Tibial artery (tissue), 4 donors: ENCODE results near the gene SCAP.
"Not testable (repeated sequence)": the region's sequence is repeated elsewhere in the genome, so short reads cannot be mapped to it uniquely, and the experiment has no call there.

ENCODE experiments used
- DNase-seq, 2 donors: peaks; one replicate each; pipeline ENCODE4 v3.0.0-alpha.2; 2019
- H3K27ac ChIP-seq, 2 donors: fragments of 200-600 bp; sonication (generic) in 1 of 2; 1 replicate in 1 of 2; 2 replicates in 1 of 2; pipeline ENCODE4 v1.5.1; 2018 to 2019; ENCODE audit warnings: mild to moderate bottlenecking in 1 of 2
- H3K27me3 ChIP-seq, 2 donors: fragments of 200-600 bp; sonication (generic) in 1 of 2; one replicate each; pipeline versions ENCODE4 v1.5.1 to v1.6.0; 2016 to 2019
- H3K36me3 ChIP-seq, 3 donors: fragments of 200-600 bp; sonication (generic) in 2 of 3; one replicate each; pipeline ENCODE4 v1.5.1; 2016 to 2019; ENCODE audit warnings: mild to moderate bottlenecking in 2 of 3
- H3K4me1 ChIP-seq, 4 donors: fragments of 200-600 bp; sonication (generic) in 2 of 4; 1 replicate in 3 of 4; 2 replicates in 1 of 4; pipeline ENCODE4 v1.5.1; 2016 to 2019
- H3K4me3 ChIP-seq, 2 donors: fragments of 200-600 bp; sonication (generic) in 1 of 2; 1 replicate in 1 of 2; 2 replicates in 1 of 2; pipeline ENCODE4 v1.5.1; 2018 to 2019; ENCODE audit warnings: mild to moderate bottlenecking in 2 of 2
- H3K9me3 ChIP-seq, 3 donors: fragments of 200-600 bp; sonication (generic) in 1 of 3; one replicate each; pipeline ENCODE4 v1.5.1; 2016 to 2019
- CTCF ChIP-seq, 2 experiments: fragments of 200-600 bp in 1 of 2; fragments of 450-650 bp in 1 of 2; IDR thresholded peaks; one replicate each; pipeline ENCODE4 v1.5.1; 2017 to 2019; ENCODE audit warnings: antibody characterized with exemption in 2 of 2, mild to moderate bottlenecking in 1 of 2, moderate library complexity in 1 of 2
- intact Hi-C: fragments of 100-400 bp; cut with DNase I; formaldehyde crosslinking; loops from one replicate; pipeline ENCODE4 v1.15.0; 2023; ENCODE audit warnings: low total_unique reads

Gene SCAP

GRCh38 chr3:47370887-47371697, 104.6 kb downstream of the SCAP start:
- Histone ChIP-seq H3K27ac (no peak overlapping the region), H3K36me3 (no peaks in the 10 kb centered on the region), H3K4me3 (no peak overlapping the region), H3K27me3 (peaks cover 0 to 16% of the 10 kb centered on the region in 2 donors), H3K9me3 (no peaks in the 10 kb centered on the region), H3K4me1 (peaks cover 0 to 1% (median under 1%) of the 10 kb centered on the region in 4 donors)
- peak in 1 of 2 donors; percentile 21 for DNase-seq
- intact Hi-C loops = no loop called here
- TF ChIP-seq CTCF (IDR thresholded peaks at IDR 0.05) = peak in 1 of 2 experiments; percentile 33

- intact Hi-C loops, H3K4me3 ChIP-seq, H3K27ac ChIP-seq, H3K9me3 ChIP-seq, H3K36me3 ChIP-seq: not testable (repeated sequence)
- DNase-seq = peak in 1 of 2 donors; percentile 27
- Histone ChIP-seq H3K4me1 (peaks cover 0 to 11% (median 2%) of the 10 kb centered on the region in 4 donors), H3K27me3 (peaks cover 0 to 16% of the 10 kb centered on the region in 2 donors)
Observed at GRCh38 chr3:47370020-47370419, 105.7 kb downstream of the SCAP start.

- H3K36me3 ChIP-seq = no peaks in the 10 kb centered on the region
- peaks cover 0 to 16% of the 10 kb centered on the region in 2 donors for H3K27me3 ChIP-seq
- H3K4me1 ChIP-seq = peaks cover 0 to 11% (median 2%) of the 10 kb centered on the region in 4 donors
- H3K4me3 ChIP-seq = no peak overlapping the region
- intact Hi-C loops = no loop called here
- no peak for TF ChIP-seq CTCF (IDR thresholded peaks at IDR 0.05)
- peak in 1 of 2 donors; percentile 32 for DNase-seq
- no peak overlapping the region for H3K27ac ChIP-seq
- no peaks in the 10 kb centered on the region for H3K9me3 ChIP-seq
Observed at GRCh38 chr3:47367631-47368030, 108.1 kb downstream of the SCAP start.

- H3K4me3 ChIP-seq = no peak overlapping the region
- intact Hi-C loops = no loop called here
- no peak for TF ChIP-seq CTCF (IDR thresholded peaks at IDR 0.05)
Observed at GRCh38 chr3:47366833-47367232, 108.9 kb downstream of the SCAP start.

GRCh38 chr3:47365213-47366153, 110.3 kb downstream of the SCAP start:
- TF ChIP-seq CTCF (IDR thresholded peaks at IDR 0.05) = no peak
- H3K27ac ChIP-seq = no peak overlapping the region
- H3K36me3 ChIP-seq = no peaks in the 10 kb centered on the region
- no peak overlapping the region for H3K4me3 ChIP-seq
- DNase-seq = peak in 1 of 2 donors; percentile 66
- no peaks in the 10 kb centered on the region for H3K9me3 ChIP-seq
- peaks cover 0 to 2% of the 10 kb centered on the region in 2 donors for H3K27me3 ChIP-seq
- peaks cover 0 to 11% (median 2%) of the 10 kb centered on the region in 4 donors for H3K4me1 ChIP-seq
- intact Hi-C loops = no loop called here

More at GRCh38 chr3:47366833-47367232, 108.9 kb downstream of the SCAP start:
- peak in 1 of 2 donors; percentile 19 for DNase-seq
- Histone ChIP-seq H3K27me3 (peaks cover 0 to 15% of the 10 kb centered on the region in 2 donors), H3K9me3 (no peaks in the 10 kb centered on the region), H3K4me1 (peaks cover 0 to 11% (median 2%) of the 10 kb centered on the region in 4 donors), H3K27ac (no peak overlapping the region), H3K36me3 (no peaks in the 10 kb centered on the region)
